22Rv1 (cell line): Measurements from ENCODE around the gene CHD9.
A peak's percentile ranks its signal among the peaks of the same experiment; 100 is the strongest.

Experiments
- H3K27ac ChIP-seq: fragments of 450-650 bp; 2 replicates; pipeline ENCODE4 v1.5.1; 2017
- CTCF ChIP-seq: fragments of 450-650 bp; IDR thresholded peaks from 2 replicates; pipeline ENCODE4 v1.5.1; 2017; ENCODE audit warnings: mild to moderate bottlenecking
- ZFX ChIP-seq: fragments of 450-650 bp; IDR thresholded peaks from 2 replicates; pipeline ENCODE4 v1.6.1; 2017; ENCODE audit warnings: antibody characterized with exemption, borderline replicate concordance

Gene CHD9

GRCh38 chr16:53100889-53101288 lies 46.1 kb downstream of the CHD9 start:
- peak overlapping the region; percentile 94 for H3K27ac ChIP-seq
- no peak for TF ChIP-seq CTCF
- TF ChIP-seq ZFX = no peak

- H3K27ac ChIP-seq = no peak overlapping the region
These were observed 49.0 kb downstream of the CHD9 start for GRCh38 chr16:53103811-53104210.

GRCh38 chr16:53105565-53105964 lies 50.8 kb downstream of the CHD9 start:
- no peak overlapping the region for H3K27ac ChIP-seq
- no peak for TF ChIP-seq ZFX
- no peak for TF ChIP-seq CTCF

More at GRCh38 chr16:53103811-53104210, 49.0 kb downstream of the CHD9 start:
- TF ChIP-seq ZFX (no peak), CTCF (no peak)

- TF ChIP-seq CTCF (no peak), ZFX (no peak)
- H3K27ac ChIP-seq = no peak overlapping the region
These were observed 56.4 kb downstream of the CHD9 start for GRCh38 chr16:53111078-53111791.

GRCh38 chr16:53112015-53112414 lies 57.2 kb downstream of the CHD9 start:
- no peak overlapping the region for H3K27ac ChIP-seq
- no peak for TF ChIP-seq ZFX
- TF ChIP-seq CTCF = no peak

- H3K27ac ChIP-seq = no peak overlapping the region
- TF ChIP-seq ZFX = no peak
- no peak for TF ChIP-seq CTCF
These were observed 60.3 kb downstream of the CHD9 start for GRCh38 chr16:53115047-53115446.

GRCh38 chr16:53115773-53116172 lies 61.0 kb downstream of the CHD9 start:
- TF ChIP-seq CTCF (no peak), ZFX (no peak)
- H3K27ac ChIP-seq = no peak overlapping the region
